GM12874 (cell line): ENCODE measurements around the gene PECR.
A peak's percentile ranks its signal among the peaks of the same experiment; 100 is the strongest.

ENCODE experiments used
- CTCF ChIP-seq: IDR thresholded peaks from 2 replicates; pipeline ENCODE4 v1.5.1; 2011; ENCODE audit warnings: low read depth, mild to moderate bottlenecking, control low read depth, low read length, moderate library complexity; ENCODE audit not compliant: insufficient read depth

The PECR gene

DNA sequence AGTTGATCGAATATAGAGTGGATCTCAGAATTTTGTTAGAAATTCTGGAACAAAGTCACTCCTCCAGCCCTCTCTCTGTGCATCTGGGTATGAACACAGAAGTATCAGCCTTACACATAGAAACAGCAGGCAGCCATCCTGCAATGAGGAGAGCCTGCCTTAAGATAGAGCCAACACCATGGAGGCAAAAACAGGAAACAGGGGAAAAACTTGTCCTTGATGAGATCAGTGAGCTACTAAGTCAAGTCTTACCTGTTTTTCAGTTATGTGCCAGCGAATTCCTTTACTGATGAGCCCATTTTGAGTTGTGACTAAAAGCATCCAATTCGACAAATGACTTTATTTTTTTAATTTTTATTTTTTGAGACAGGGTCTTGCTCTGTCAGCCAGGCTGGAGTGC, 41.7 kb downstream of the PECR start:
- no peak for TF ChIP-seq CTCF

DNA sequence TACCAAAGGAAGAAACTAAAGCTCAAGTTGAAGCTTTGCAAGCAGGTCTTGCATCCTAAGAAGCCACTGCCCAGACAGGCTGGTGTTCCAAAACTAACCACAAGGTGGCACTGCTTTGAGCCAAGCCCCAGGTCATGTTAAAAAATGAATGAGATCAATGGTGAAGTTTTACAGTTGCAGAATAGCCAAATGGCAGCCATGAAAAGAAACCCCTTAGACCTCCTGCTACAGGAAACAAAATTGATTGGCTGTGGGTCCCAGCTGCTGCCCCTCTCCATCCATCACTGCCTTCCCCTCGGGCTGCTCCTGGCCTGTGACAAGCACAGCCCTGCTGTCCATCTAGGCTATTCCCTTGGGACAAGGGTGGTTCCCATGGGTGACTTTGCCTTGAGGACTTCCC, 47.5 kb downstream of the PECR start:
- peak; percentile 86 for TF ChIP-seq CTCF

DNA sequence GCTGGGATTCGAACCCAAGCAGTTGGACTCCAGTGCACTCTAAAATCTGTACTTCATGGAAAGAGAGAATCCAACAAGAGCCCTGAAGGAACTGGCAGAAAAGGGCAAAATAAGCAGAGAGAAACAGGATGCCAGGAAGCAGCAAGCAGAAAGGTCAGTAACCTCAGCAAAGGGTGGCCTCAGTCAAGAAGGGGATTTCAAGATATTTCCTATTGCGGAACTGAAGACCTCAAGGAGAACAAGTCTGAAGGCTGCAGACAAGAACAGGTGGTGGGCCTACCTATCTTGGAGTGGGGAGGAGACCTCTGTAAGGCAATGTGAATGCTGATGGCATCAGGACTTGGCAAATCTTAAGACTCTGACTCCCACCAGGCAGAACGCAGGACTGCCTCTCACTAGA, 48.2 kb downstream of the PECR start:
- TF ChIP-seq CTCF = no peak

GRCh38 chr2:216031960-216032689, 49.5 kb downstream of the PECR start:
- TF ChIP-seq CTCF = no peak

GRCh38 chr2:216030216-216030615, 51.4 kb downstream of the PECR start:
- no peak for TF ChIP-seq CTCF

DNA sequence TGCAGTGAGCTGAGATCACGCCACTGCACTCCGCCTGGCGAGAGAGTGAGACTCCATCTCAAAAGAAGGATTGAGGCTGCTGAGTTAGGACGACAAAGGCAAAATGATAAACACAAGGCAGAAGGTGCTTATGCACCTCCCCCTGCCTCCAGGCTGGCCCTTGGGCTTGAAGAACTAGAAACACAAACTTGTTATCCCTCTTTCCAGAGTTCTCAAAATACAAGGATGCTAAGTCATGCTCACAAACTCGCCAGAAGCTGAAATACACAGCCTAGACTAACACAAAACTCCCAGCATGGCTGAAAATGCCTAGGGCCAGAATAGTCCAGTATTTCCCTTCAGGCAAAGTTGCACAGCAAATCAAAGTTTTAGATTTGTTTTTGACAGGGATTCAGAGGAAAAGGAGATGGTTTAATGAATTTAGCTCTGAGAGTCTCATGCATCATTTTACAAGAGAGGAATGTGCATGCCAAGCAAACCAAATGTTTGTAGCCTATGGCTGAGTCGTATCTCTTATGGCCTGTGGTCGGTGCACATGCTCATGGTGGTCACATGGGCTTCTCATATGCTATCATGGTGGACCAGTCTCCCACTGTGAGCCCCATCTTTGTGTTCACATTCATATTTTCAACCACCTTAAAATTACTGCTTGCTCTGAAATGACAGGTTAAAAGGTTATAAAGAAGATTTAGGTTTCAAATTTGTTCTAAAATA, 52.0 kb downstream of the PECR start:
- TF ChIP-seq CTCF = no peak

DNA sequence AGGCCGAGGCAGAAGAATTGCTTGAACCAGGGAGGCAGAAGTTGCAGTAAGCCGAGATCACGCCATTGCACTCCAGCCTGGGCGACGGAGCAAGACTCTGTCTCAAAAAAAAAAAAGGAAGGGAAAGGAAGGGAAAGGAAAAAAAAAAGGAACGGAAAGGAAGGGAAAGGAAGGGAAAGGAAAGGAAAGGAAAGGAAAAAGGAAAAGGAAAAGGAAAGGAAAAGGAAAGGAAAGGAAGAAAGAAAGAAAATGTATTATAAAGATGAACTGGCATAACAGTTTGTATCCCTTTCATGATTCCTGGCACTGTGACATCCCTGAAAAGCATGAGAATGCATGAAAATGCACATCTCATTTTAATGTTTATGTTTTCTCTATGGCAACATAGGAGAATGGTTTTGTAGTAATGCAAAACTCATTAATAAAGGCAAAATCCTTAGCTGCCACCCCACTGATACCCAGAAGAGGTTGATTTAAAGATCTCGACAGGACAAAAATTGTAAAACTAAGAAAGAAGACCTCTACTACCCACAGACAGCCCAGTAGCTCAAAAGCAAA, 56.8 kb downstream of the PECR start:
- no peak for TF ChIP-seq CTCF
